Measurements from ENCODE around the gene ANKRD52.
"Not testable (repeated sequence)": the region's sequence is repeated elsewhere in the genome, so short reads cannot be mapped to it uniquely, and the experiment has no call there.

The ANKRD52 gene

GRCh38 chr12:56286044-56286830 is 28.1 kb upstream of the ANKRD52 start:
- DNase-seq (ENCODE audit: insufficient read length, low spot score) (no peak), FAIRE-seq (no peak)

GRCh38 chr12:56284263-56284662 is 26.1 kb upstream of the ANKRD52 start:
- DNase-seq (ENCODE audit: insufficient read length, low spot score) = not testable (repeated sequence)

More at GRCh38 chr12:56286044-56286830, 28.1 kb upstream of the ANKRD52 start:
- TF ChIP-seq POLR2A (IDR thresholded peaks at IDR 0.05; ENCODE audit: low read depth, low read length) = no peak

GRCh38 chr12:56282579-56282978 is 24.4 kb upstream of the ANKRD52 start:
- no peak for TF ChIP-seq POLR2A (IDR thresholded peaks at IDR 0.05; ENCODE audit: low read depth, low read length)
- DNase-seq (ENCODE audit: insufficient read length, low spot score) (no peak), FAIRE-seq (no peak)

More at GRCh38 chr12:56284263-56284662, 26.1 kb upstream of the ANKRD52 start:
- not testable (repeated sequence) for FAIRE-seq

GRCh38 chr12:56282030-56282429 is 23.8 kb upstream of the ANKRD52 start:
- DNase-seq (ENCODE audit: insufficient read length, low spot score) (no peak), FAIRE-seq (no peak)
- TF ChIP-seq POLR2A (IDR thresholded peaks at IDR 0.05; ENCODE audit: low read depth, low read length) = no peak

- DNase-seq (ENCODE audit: insufficient read length, low spot score) (no peak), FAIRE-seq (no peak)
- no peak for TF ChIP-seq POLR2A (IDR thresholded peaks at IDR 0.05; ENCODE audit: low read depth, low read length)
Measured at GRCh38 chr12:56280849-56281248, 22.7 kb upstream of the ANKRD52 start.

GRCh38 chr12:56278905-56279304 is 20.7 kb upstream of the ANKRD52 start:
- no peak for FAIRE-seq
- TF ChIP-seq POLR2A (IDR thresholded peaks at IDR 0.05; ENCODE audit: low read depth, low read length) = no peak
- DNase-seq (ENCODE audit: insufficient read length, low spot score) = no peak

- DNase-seq (ENCODE audit: insufficient read length, low spot score) (no peak), FAIRE-seq (no peak)
- no peak for TF ChIP-seq POLR2A (IDR thresholded peaks at IDR 0.05; ENCODE audit: low read depth, low read length)
Measured at GRCh38 chr12:56274299-56274698, 16.1 kb upstream of the ANKRD52 start.

GRCh38 chr12:56272468-56272867 is 14.3 kb upstream of the ANKRD52 start:
- not testable (repeated sequence) for DNase-seq (ENCODE audit: insufficient read length, low spot score); FAIRE-seq

GRCh38 chr12:56271031-56271430 is 12.8 kb upstream of the ANKRD52 start:
- no peak for TF ChIP-seq POLR2A (IDR thresholded peaks at IDR 0.05; ENCODE audit: low read depth, low read length)
- DNase-seq (ENCODE audit: insufficient read length, low spot score) (no peak), FAIRE-seq (no peak)

- DNase-seq (ENCODE audit: insufficient read length, low spot score) (no peak), FAIRE-seq (no peak)
- no peak for TF ChIP-seq POLR2A (IDR thresholded peaks at IDR 0.05; ENCODE audit: low read depth, low read length)
Measured at GRCh38 chr12:56267443-56268071, 9.4 kb upstream of the ANKRD52 start.

- FAIRE-seq = no peak
- DNase-seq (ENCODE audit: insufficient read length, low spot score) = peak; percentile 90
- TF ChIP-seq POLR2A (IDR thresholded peaks at IDR 0.05; ENCODE audit: low read depth, low read length) = peak; percentile 81
Measured at GRCh38 chr12:56266693-56267442, 8.7 kb upstream of the ANKRD52 start, which contains the start of gene COQ10A. TSS of gene COQ10A (plus strand) at chr12:56266942. CDS start at chr12:56267119, 177 bp downstream.

GRCh38 chr12:56266068-56266692 is 8.0 kb upstream of the ANKRD52 start:
- not testable (repeated sequence) for DNase-seq (ENCODE audit: insufficient read length, low spot score); FAIRE-seq

GRCh38 chr12:56262955-56263354 is 4.8 kb upstream of the ANKRD52 start:
- FAIRE-seq = not testable (repeated sequence)

More at GRCh38 chr12:56262955-56263354, 4.8 kb upstream of the ANKRD52 start:
- DNase-seq (ENCODE audit: insufficient read length, low spot score) = not testable (repeated sequence)

Data from H54 (cell line).